HCT116 (cell line): Measurements from ENCODE around the gene RPL7L1. TPM values are rescaled to one million over a fixed set of nuclear protein-coding genes. Genes with fewer than 3 reads are reported as not detected.

Source experiments
- ATAC-seq: fragments of 200-7000 bp; cut with Tn5 transposase; 2 replicates; pipeline ENCODE4 v1.9.1; 2020; ENCODE audit warnings: mild to moderate bottlenecking, moderate library complexity
- BruUV-seq: library from RNA; stranded (reverse); fragments of 400-500 nt; replicated peaks from 2 replicates; lab custom pipeline; 2021; lab: Mats Ljungman, UMichigan
- CTCF ChIA-PET: fragments of 300-600 bp; sonication (Branson Sonifier 250); formaldehyde crosslinking; loops from one replicate; lab custom pipeline; 2021; ENCODE audit warnings: antibody characterized with exemption; lab: Charles Lee
- POLR2A ChIA-PET: fragments of 300-600, 350-600 bp; sonication (Branson Sonifier 250); formaldehyde crosslinking; loops from one replicate; lab custom pipeline; 2021; ENCODE audit warnings: antibody characterized with exemption; lab: Charles Lee
- RAD21 ChIA-PET, 2 experiments: fragments of 300-600 bp; sonication (Branson Sonifier 250); formaldehyde crosslinking; loops; one replicate each; lab custom pipeline; 2023; ENCODE audit warnings: low total read pairs in 2 of 2; ENCODE audit not compliant: uncharacterized antibody in 2 of 2, unreplicated experiment in 2 of 2, low non-redundant PET in 1 of 2; lab: Charles Lee
- DNase-seq: peaks from one replicate; pipeline ENCODE4 v3.0.0-alpha.2; 2010; ENCODE audit warnings: low read depth, low spot score
- H2AFZ ChIP-seq: fragments of 200-600 bp; shearing (Covaris generic), sonication (generic); 2 replicates; pipeline ENCODE4 v1.6.1; 2017; ENCODE audit warnings: low read depth, mixed run types, mixed read lengths, antibody characterized with exemption, low read length; ENCODE audit not compliant: poor library complexity, severe bottlenecking
- H3K27ac ChIP-seq: 2 replicates; pipeline ENCODE4 v1.5.1; 2012; ENCODE audit warnings: low read depth, low read length
- H3K27me3 ChIP-seq: fragments of 200-600 bp; sonication (generic); 2 replicates; pipeline ENCODE4 v1.6.1; 2016; ENCODE audit warnings: mixed run types, low read length, mixed read lengths; ENCODE audit not compliant: insufficient read depth
- H3K36me3 ChIP-seq, 2 experiments: fragments of 200-500 bp in 1 of 2; fragments of 200-600 bp in 1 of 2; sonication (Bioruptor generic) in 1 of 2; sonication (generic) in 1 of 2; 2 replicates each; pipeline versions ENCODE4 v1.5.1 to v1.6.1; 2014 to 2016; ENCODE audit warnings: low read length in 2 of 2, inconsistent platforms in 1 of 2, mixed read lengths in 1 of 2, mixed run types in 1 of 2; ENCODE audit not compliant: insufficient read depth in 2 of 2, control insufficient read depth in 1 of 2
- H3K4me1 ChIP-seq, 2 experiments: fragments of 200-600 bp in 1 of 2; sonication (generic) in 1 of 2; 2 replicates each; pipeline versions ENCODE4 v1.5.1 to v1.6.1; 2012 to 2017; ENCODE audit warnings: low read length in 2 of 2, inconsistent platforms in 1 of 2, mild to moderate bottlenecking in 1 of 2, mixed read lengths in 1 of 2, mixed run types in 1 of 2, moderate library complexity in 1 of 2; ENCODE audit not compliant: insufficient read depth in 2 of 2, control insufficient read depth in 1 of 2
- H3K4me2 ChIP-seq: fragments of 200-600 bp; sonication (generic); 2 replicates; pipeline ENCODE4 v1.6.1; 2017; ENCODE audit warnings: mixed run types, low read length, mixed read lengths
- H3K4me3 ChIP-seq, 2 experiments: fragments of 200-600 bp in 1 of 2; sonication (generic) in 1 of 2; replicated peaks in 1 of 2; 2 replicates each; pipeline ENCODE4 v1.5.1; 2011 to 2016; ENCODE audit warnings: low read length in 2 of 2, control low read depth in 1 of 2, low read depth in 1 of 2, mild to moderate bottlenecking in 1 of 2, mixed read lengths in 1 of 2, mixed run types in 1 of 2
- H3K79me2 ChIP-seq: fragments of 200-600 bp; sonication (generic); 2 replicates; pipeline ENCODE4 v1.6.1; 2017; ENCODE audit warnings: mild to moderate bottlenecking, mixed run types, low read length, moderate library complexity, mixed read lengths; ENCODE audit not compliant: insufficient read depth
- H3K9ac ChIP-seq: fragments of 200-600 bp; sonication (generic); 2 replicates; pipeline ENCODE4 v1.6.1; 2016; ENCODE audit warnings: low read length, mixed read lengths
- H3K9me2 ChIP-seq: fragments of 200-600 bp; sonication (generic), shearing (Covaris generic); 2 replicates; pipeline ENCODE4 v1.6.1; 2017; ENCODE audit warnings: mixed run types, mild to moderate bottlenecking, moderate library complexity; ENCODE audit not compliant: insufficient read depth
- H3K9me3 ChIP-seq, 2 experiments: fragments of 200-500 bp in 1 of 2; fragments of 200-600 bp in 1 of 2; sonication (Bioruptor generic) in 1 of 2; sonication (generic) in 1 of 2; 2 replicates each; pipeline ENCODE4 v1.6.1; 2014 to 2017; ENCODE audit warnings: low read length in 2 of 2, mixed read lengths in 2 of 2, inconsistent platforms in 1 of 2, low read depth in 1 of 2, mild to moderate bottlenecking in 1 of 2, mixed run types in 1 of 2, moderate library complexity in 1 of 2; ENCODE audit not compliant: control insufficient read depth in 1 of 2, insufficient read depth in 1 of 2
- H4K20me1 ChIP-seq: fragments of 200-600 bp; sonication (generic), shearing (Covaris generic); 2 replicates; pipeline ENCODE4 v1.6.1; 2017; ENCODE audit warnings: mixed run types, mild to moderate bottlenecking, moderate library complexity; ENCODE audit not compliant: insufficient read depth
- CEBPB ChIP-seq: IDR thresholded peaks from 2 replicates; pipeline ENCODE4 v1.6.1; 2012; ENCODE audit warnings: low read depth
- EGR1 ChIP-seq: IDR thresholded peaks from 2 replicates; pipeline ENCODE4 v1.6.1; 2012; ENCODE audit warnings: low read depth
- EZH2 ChIP-seq: fragments of 200-600 bp; sonication (generic); IDR thresholded peaks from 2 replicates; pipeline ENCODE4 v1.6.1; 2017; ENCODE audit warnings: antibody characterized with exemption, mixed run types
- EZH2phosphoT487 ChIP-seq: fragments of 200-600 bp; IDR thresholded peaks from 2 replicates; pipeline ENCODE4 v1.6.1; 2018; ENCODE audit warnings: antibody characterized with exemption, borderline replicate concordance
- FOSL1 ChIP-seq: IDR thresholded peaks from 2 replicates; pipeline ENCODE4 v1.6.1; 2012; ENCODE audit warnings: low read depth
- JUND ChIP-seq: IDR thresholded peaks from 2 replicates; pipeline ENCODE4 v1.6.1; 2012
- MAX ChIP-seq: IDR thresholded peaks from 2 replicates; pipeline ENCODE4 v1.6.1; 2012
- POLR2A ChIP-seq: IDR thresholded peaks from 2 replicates; pipeline ENCODE4 v1.7.0; 2011; ENCODE audit warnings: borderline replicate concordance; ENCODE audit not compliant: insufficient read depth, insufficient read length; ENCODE audit errors: extremely low read depth
- POLR2AphosphoS5 ChIP-seq: IDR thresholded peaks from 2 replicates; pipeline ENCODE4 v1.6.1; 2011; ENCODE audit warnings: mild to moderate bottlenecking, low read depth, low read length, moderate library complexity
- RAD21 ChIP-seq: IDR thresholded peaks from 2 replicates; pipeline ENCODE4 v1.6.1; 2012; ENCODE audit warnings: low read depth, mild to moderate bottlenecking
- SIN3A ChIP-seq: IDR thresholded peaks from 2 replicates; pipeline ENCODE4 v1.6.1; 2012; ENCODE audit warnings: low read depth
- SRF ChIP-seq: IDR thresholded peaks from 2 replicates; pipeline ENCODE4 v1.6.1; 2012; ENCODE audit warnings: low read depth
- TCF7L2 ChIP-seq: IDR thresholded peaks from 2 replicates; pipeline ENCODE4 v1.7.0; 2011; ENCODE audit warnings: borderline replicate concordance, inconsistent platforms; ENCODE audit not compliant: insufficient read depth, insufficient read length; ENCODE audit errors: extremely low read depth
- YY1 ChIP-seq: IDR thresholded peaks from 2 replicates; pipeline ENCODE4 v1.6.1; 2011; ENCODE audit warnings: low read length, low read depth, moderate library complexity, mild to moderate bottlenecking; ENCODE audit not compliant: insufficient replicate concordance; ENCODE audit errors: extremely low read depth
- ZNF274 ChIP-seq: fragments of 200-500 bp; sonication (Bioruptor generic); IDR thresholded peaks from 2 replicates; pipeline ENCODE4 v1.6.1; 2014; ENCODE audit warnings: mild to moderate bottlenecking, low read depth, low read length, inconsistent platforms
- intact Hi-C: fragments of 100-400 bp; cut with micrococcal nuclease; formaldehyde crosslinking; loops from 2 replicates; pipeline ENCODE4 v1.10.0; 2022
- total RNA-seq: library from RNA; stranded (reverse); gene quantifications from one replicate; pipeline ENCODE4 v1.2.1, GENCODE V29; 2021; ENCODE audit not compliant: unreplicated experiment
- TF ChIP-seq, protein P1 (sequence below): IDR thresholded peaks from 2 replicates; pipeline ENCODE4 v1.6.1; 2012; ENCODE audit warnings: low read depth
- TF ChIP-seq, protein P2 (sequence below), 3 experiments: fragments of 200-600 bp in 1 of 3; sonication (generic) in 1 of 3; IDR thresholded peaks in 2 of 3; conservative IDR thresholded peaks in 1 of 3; 2 replicates each; pipeline ENCODE4 v1.5.1; 2012 to 2017; ENCODE audit warnings: low read depth in 2 of 3, low read length in 2 of 3, antibody characterized with exemption in 1 of 3, borderline replicate concordance in 1 of 3, control low read depth in 1 of 3, mild to moderate bottlenecking in 1 of 3, mixed read lengths in 1 of 3, mixed run types in 1 of 3, moderate library complexity in 1 of 3; ENCODE audit not compliant: insufficient read depth in 1 of 3

The RPL7L1 gene
- total RNA-seq, 1 experiment from 2014 or later, result 125 TPM

GRCh38 chr6:42921801-42922200, 42.4 kb downstream of the RPL7L1 start:
- no peaks in the 10 kb centered on the region for H4K20me1 ChIP-seq
- H3K9me3 ChIP-seq, result no peaks in the 10 kb centered on the region
- intact Hi-C loops, result no loop called here
- H3K4me3 ChIP-seq, result no peak overlapping the region
- H3K27me3 ChIP-seq, result no peaks in the 10 kb centered on the region
- RAD21 ChIA-PET, result no interaction called here
- no TSS peak for BruUV-seq
- H3K36me3 ChIP-seq, result no peaks in the 10 kb centered on the region
- no peak overlapping the region for H3K4me2 ChIP-seq
- TF ChIP-seq JUND (no peak), YY1 (no peak), RAD21 (no peak), POLR2AphosphoS5 (no peak), FOSL1 (no peak), TCF7L2 (no peak), MAX (no peak), EGR1 (no peak), SRF (no peak), ZNF274 (no peak), EZH2phosphoT487 (no peak), POLR2A (no peak), EZH2 (no peak), SIN3A (no peak), CEBPB (no peak)
- TF ChIP-seq, protein P1, sequence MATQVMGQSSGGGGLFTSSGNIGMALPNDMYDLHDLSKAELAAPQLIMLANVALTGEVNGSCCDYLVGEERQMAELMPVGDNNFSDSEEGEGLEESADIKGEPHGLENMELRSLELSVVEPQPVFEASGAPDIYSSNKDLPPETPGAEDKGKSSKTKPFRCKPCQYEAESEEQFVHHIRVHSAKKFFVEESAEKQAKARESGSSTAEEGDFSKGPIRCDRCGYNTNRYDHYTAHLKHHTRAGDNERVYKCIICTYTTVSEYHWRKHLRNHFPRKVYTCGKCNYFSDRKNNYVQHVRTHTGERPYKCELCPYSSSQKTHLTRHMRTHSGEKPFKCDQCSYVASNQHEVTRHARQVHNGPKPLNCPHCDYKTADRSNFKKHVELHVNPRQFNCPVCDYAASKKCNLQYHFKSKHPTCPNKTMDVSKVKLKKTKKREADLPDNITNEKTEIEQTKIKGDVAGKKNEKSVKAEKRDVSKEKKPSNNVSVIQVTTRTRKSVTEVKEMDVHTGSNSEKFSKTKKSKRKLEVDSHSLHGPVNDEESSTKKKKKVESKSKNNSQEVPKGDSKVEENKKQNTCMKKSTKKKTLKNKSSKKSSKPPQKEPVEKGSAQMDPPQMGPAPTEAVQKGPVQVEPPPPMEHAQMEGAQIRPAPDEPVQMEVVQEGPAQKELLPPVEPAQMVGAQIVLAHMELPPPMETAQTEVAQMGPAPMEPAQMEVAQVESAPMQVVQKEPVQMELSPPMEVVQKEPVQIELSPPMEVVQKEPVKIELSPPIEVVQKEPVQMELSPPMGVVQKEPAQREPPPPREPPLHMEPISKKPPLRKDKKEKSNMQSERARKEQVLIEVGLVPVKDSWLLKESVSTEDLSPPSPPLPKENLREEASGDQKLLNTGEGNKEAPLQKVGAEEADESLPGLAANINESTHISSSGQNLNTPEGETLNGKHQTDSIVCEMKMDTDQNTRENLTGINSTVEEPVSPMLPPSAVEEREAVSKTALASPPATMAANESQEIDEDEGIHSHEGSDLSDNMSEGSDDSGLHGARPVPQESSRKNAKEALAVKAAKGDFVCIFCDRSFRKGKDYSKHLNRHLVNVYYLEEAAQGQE, result no peak
- TF ChIP-seq, protein P2, sequence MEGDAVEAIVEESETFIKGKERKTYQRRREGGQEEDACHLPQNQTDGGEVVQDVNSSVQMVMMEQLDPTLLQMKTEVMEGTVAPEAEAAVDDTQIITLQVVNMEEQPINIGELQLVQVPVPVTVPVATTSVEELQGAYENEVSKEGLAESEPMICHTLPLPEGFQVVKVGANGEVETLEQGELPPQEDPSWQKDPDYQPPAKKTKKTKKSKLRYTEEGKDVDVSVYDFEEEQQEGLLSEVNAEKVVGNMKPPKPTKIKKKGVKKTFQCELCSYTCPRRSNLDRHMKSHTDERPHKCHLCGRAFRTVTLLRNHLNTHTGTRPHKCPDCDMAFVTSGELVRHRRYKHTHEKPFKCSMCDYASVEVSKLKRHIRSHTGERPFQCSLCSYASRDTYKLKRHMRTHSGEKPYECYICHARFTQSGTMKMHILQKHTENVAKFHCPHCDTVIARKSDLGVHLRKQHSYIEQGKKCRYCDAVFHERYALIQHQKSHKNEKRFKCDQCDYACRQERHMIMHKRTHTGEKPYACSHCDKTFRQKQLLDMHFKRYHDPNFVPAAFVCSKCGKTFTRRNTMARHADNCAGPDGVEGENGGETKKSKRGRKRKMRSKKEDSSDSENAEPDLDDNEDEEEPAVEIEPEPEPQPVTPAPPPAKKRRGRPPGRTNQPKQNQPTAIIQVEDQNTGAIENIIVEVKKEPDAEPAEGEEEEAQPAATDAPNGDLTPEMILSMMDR (IDR thresholded peaks at IDR 0.05 in 2 of 3, conservative IDR thresholded peaks at IDR 0.05 in 1 of 3; ENCODE audit: borderline replicate concordance in 1 of 3, insufficient read depth in 1 of 3, low read depth in 2 of 3, low read length in 2 of 3), result no peak
- no peak for DNase-seq
- POLR2A ChIA-PET, result no interaction called here
- H3K4me1 ChIP-seq, result no peaks in the 10 kb centered on the region
- H3K9ac ChIP-seq, result no peak overlapping the region
- H3K27ac ChIP-seq, result no peak overlapping the region
- H2AFZ ChIP-seq, result no peak overlapping the region
- no peaks in the 10 kb centered on the region for H3K79me2 ChIP-seq
- no peak for ATAC-seq
- no peaks in the 10 kb centered on the region for H3K9me2 ChIP-seq
- CTCF ChIA-PET, result interaction anchor here (0.7 kb wide), 1 partner anchor 8 kb away, joined by 4 read pairs; the partner anchor contains the start of gene CNPY3
